Liver (tissue), 3 donors: ENCODE measurements around the gene PGGT1B.

Experiments used
- RAD21 ChIP-seq, 2 donors: IDR thresholded peaks; 2 replicates each; pipeline ENCODE4 v1.6.1; 2016; ENCODE audit warnings: antibody characterized with exemption in 2 of 2, mild to moderate bottlenecking in 2 of 2
- REST ChIP-seq: IDR thresholded peaks from 2 replicates; pipeline ENCODE4 v1.6.1; 2016; ENCODE audit warnings: antibody characterized with exemption, mild to moderate bottlenecking
- TF ChIP-seq, protein P1 (sequence below): fragments of 150-350 bp; IDR thresholded peaks from 2 replicates; pipeline ENCODE4 v1.5.1; 2017; ENCODE audit warnings: improper control_type of control experiment, low read depth, low read length; ENCODE audit not compliant: missing input control
- TF ChIP-seq, protein P2 (sequence below): IDR thresholded peaks from 2 replicates; pipeline ENCODE4 v1.6.1; 2016; ENCODE audit warnings: antibody characterized with exemption
- donor health status: healthy.
- donor health status: healthy.

DNA sequence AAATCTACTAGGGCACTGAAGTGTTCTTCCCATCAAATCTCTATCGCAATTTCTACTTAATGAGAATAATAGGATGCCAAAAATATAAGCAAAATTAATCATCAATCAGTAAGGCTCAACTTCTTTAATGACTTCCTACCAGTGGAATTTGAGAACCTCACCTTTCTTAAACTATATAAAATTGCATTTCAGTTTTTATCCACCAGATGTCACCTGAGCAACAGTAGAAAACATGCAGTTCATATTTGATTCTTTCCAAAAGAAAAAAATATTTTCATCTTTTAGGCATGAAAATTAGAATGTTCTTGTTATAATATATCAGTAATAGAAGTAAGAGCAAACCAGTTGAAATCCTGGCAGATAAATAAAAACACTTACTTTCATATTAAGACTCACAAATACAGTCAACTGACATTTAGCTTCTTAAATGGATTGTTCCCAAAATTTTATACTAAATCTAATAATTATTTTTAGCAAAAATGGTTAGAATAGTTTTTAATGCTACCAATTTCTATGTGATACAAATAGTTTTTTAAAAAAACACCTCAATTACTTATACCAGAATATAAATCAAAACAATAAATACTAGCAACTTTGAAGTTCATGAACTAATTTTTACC lies 47.2 kb upstream of the PGGT1B start:
- TF ChIP-seq, protein P1, sequence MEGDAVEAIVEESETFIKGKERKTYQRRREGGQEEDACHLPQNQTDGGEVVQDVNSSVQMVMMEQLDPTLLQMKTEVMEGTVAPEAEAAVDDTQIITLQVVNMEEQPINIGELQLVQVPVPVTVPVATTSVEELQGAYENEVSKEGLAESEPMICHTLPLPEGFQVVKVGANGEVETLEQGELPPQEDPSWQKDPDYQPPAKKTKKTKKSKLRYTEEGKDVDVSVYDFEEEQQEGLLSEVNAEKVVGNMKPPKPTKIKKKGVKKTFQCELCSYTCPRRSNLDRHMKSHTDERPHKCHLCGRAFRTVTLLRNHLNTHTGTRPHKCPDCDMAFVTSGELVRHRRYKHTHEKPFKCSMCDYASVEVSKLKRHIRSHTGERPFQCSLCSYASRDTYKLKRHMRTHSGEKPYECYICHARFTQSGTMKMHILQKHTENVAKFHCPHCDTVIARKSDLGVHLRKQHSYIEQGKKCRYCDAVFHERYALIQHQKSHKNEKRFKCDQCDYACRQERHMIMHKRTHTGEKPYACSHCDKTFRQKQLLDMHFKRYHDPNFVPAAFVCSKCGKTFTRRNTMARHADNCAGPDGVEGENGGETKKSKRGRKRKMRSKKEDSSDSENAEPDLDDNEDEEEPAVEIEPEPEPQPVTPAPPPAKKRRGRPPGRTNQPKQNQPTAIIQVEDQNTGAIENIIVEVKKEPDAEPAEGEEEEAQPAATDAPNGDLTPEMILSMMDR, result peak; percentile 65
- TF ChIP-seq, protein P2, sequence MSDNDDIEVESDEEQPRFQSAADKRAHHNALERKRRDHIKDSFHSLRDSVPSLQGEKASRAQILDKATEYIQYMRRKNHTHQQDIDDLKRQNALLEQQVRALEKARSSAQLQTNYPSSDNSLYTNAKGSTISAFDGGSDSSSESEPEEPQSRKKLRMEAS, result no peak
- TF ChIP-seq REST, result no peak
- TF ChIP-seq RAD21 (IDR thresholded peaks at IDR 0.05), result peak; percentile 93
